HG02840 (cell line): ENCODE data around the gene TUBA4B.
"Not testable (repeated sequence)": the region's sequence is repeated elsewhere in the genome, so short reads cannot be mapped to it uniquely, and the experiment has no call there.

Experiments
- ATAC-seq: cut with Tn5 transposase; IDR thresholded peaks from one replicate; pipeline ENCODE4 v1.9.1; 2021; ENCODE audit warnings: mild to moderate bottlenecking, moderate library complexity, moderate number of reproducible peaks; ENCODE audit not compliant: unreplicated experiment, low FRiP score

The TUBA4B gene

GRCh38 chr2:219308142-219309101 lies 55.4 kb downstream of the TUBA4B start:
- ATAC-seq: no peak

- no peak for ATAC-seq
These were observed 56.2 kb downstream of the TUBA4B start, which contains the start of gene PTPRN for GRCh38 chr2:219309278-219309677. PTPRN (minus strand) TSS chr2:219309401; CDS start chr2:219309332, 69 bp downstream.

GRCh38 chr2:219312683-219313263 lies 59.7 kb downstream of the TUBA4B start:
- ATAC-seq: not testable (repeated sequence)

GRCh38 chr2:219314804-219315468 lies 61.9 kb downstream of the TUBA4B start:
- ATAC-seq: no peak
